Heart right ventricle (tissue), 16 donors: Measurements from ENCODE around the gene TNNC2. TPM values are rescaled to one million over a fixed set of nuclear protein-coding genes. Genes with fewer than 3 reads are reported as not detected.
"Not testable (repeated sequence)": the region's sequence is repeated elsewhere in the genome, so short reads cannot be mapped to it uniquely, and the experiment has no call there.

Experiments
- ATAC-seq, 8 donors: fragments of 200-7000 bp; cut with Tn5 transposase; one replicate each; pipeline ENCODE4 v1.9.1; 2020; ENCODE audit warnings: mild to moderate bottlenecking in 8 of 8, moderate library complexity in 8 of 8, moderate number of reproducible peaks in 1 of 8
- DNase-seq, 2 donors: peaks; one replicate each; pipeline ENCODE4 v3.0.0-alpha.2; 2020
- H3K27ac ChIP-seq, 10 donors: fragments of 200-600 bp; sonication (generic) in 2 of 10; one replicate each; pipeline versions ENCODE4 v1.5.0 to v1.8.0; 2020 to 2022; ENCODE audit warnings: mild to moderate bottlenecking in 3 of 10
- H3K27me3 ChIP-seq, 7 donors: fragments of 200-600 bp; one replicate each; pipeline ENCODE4 v1.8.0; 2021 to 2022; ENCODE audit warnings: mild to moderate bottlenecking in 2 of 7
- H3K36me3 ChIP-seq, 9 donors: fragments of 200-600 bp; sonication (generic) in 1 of 9; one replicate each; pipeline versions ENCODE4 v1.5.0 to v1.8.0; 2020 to 2022; ENCODE audit warnings: mild to moderate bottlenecking in 2 of 9
- H3K4me1 ChIP-seq, 9 donors: fragments of 200-600 bp; sonication (generic) in 1 of 9; one replicate each; pipeline versions ENCODE4 v1.5.0 to v1.8.0; 2020 to 2022; ENCODE audit warnings: mild to moderate bottlenecking in 4 of 9
- H3K4me3 ChIP-seq, 10 donors: fragments of 200-600 bp; sonication (generic) in 2 of 10; one replicate each; pipeline versions ENCODE4 v1.5.0 to v1.8.0; 2020 to 2022; ENCODE audit warnings: mild to moderate bottlenecking in 7 of 10, moderate library complexity in 2 of 10
- H3K9me3 ChIP-seq, 11 donors: fragments of 200-600 bp in 10 of 11; sonication (generic) in 2 of 11; one replicate each; pipeline versions ENCODE4 v1.5.0 to v1.8.0; 2013 to 2022; ENCODE audit warnings: mild to moderate bottlenecking in 2 of 11, control low read depth in 1 of 11, moderate library complexity in 1 of 11
- CTCF ChIP-seq, 9 donors: fragments of 200-600 bp; sonication (generic) in 2 of 9; IDR thresholded peaks; one replicate each; pipeline versions ENCODE4 v1.5.0 to v1.8.0; 2021 to 2022; ENCODE audit warnings: antibody characterized with exemption in 9 of 9, mild to moderate bottlenecking in 5 of 9, moderate library complexity in 1 of 9
- WGBS, 2 donors: extraction: QIAGEN DNeasy Blood & Tissue Kit; methylation state at CpG; one replicate each; pipeline ENCODE4 v1.1.7; 2013; ENCODE audit warnings: inconsistent platforms in 1 of 2; 5-methylcytosine and 5-hydroxymethylcytosine counted together
- intact Hi-C, 10 donors: fragments of 100-400 bp; cut with DNase I; formaldehyde crosslinking; loops; one replicate each; pipeline versions ENCODE4 v1.11.1 to v1.14.2; 2022
- polyA plus RNA-seq, 2 donors: library from polyadenylated mRNA; stranded (reverse); fragments of 200-250 nt; gene quantifications; one replicate each; pipeline ENCODE4 v1.2.3, GENCODE V29; 2013
- total RNA-seq, 10 donors: library from RNA; stranded (reverse); fragmentation: NEBNext Ultra II Directional in 3 of 10; extraction: Animal tissue kit (Norgen Biotek cat#: 25700) in 3 of 10; gene quantifications; one replicate each; pipeline versions ENCODE4 v1.2.1 to v1.2.4, GENCODE V29; 2021 to 2023
- donor health status: Arrhythmogenic right ventricular cardiomyopathy.
- donor health status: ischemic (EF 13 %, LVEDD 7.1; RV severe dilation, severe dysfunction).
- donor health status: healthy with polysubstance abuse.
- donor health status: DM: no; HTN: yes; CAD: no.
- donor health status: DM: no; HTN: no; CAD: no.
- donor health status: ischemic (EF 25% LVEDD 6.9; RV normal size, moderate dysfunction).
- donor health status: ischemic (EF 25% LVEDD 5.7; RV mildly dilated, moderate dysfunction).
- donor health status: healthy.
- donor health status: DM: yes; HTN: yes; CAD: no.
- donor health status: Ischemic cardiomyopathy.
- donor health status: ischemic (EF 35%, LVEDD 5.7; RV mildly dilated, moderate dysfunction).
- donor health status: nonischemic (EF 11% LVEDD 7.7; RV severe dilation, severe dysfunction).
- donor health status: DM: yes; HTN: yes; CAD: no.
- donor health status: PGD.
- donor health status: ischemic (EF 29% LVEDD 5.4; RV normal size, mild dysfunction).
- donor health status: nonischemic (EF 23%, LVEDD 6.1; RV moderate dilation, normal function).

The TNNC2 gene
- total and polyA plus RNA-seq, 12 donors, result 0.44 to 0.88 (median 0.59) TPM; not detected in 9

- H3K4me1 ChIP-seq, result peaks cover 7 to 59% (median 39%) of the 10 kb centered on the region in 9 donors
- no peaks in the 10 kb centered on the region for H3K9me3 ChIP-seq
- DNase-seq (peak; percentile 89 to 92), ATAC-seq (peak; percentile 88 to 92 (median 89))
- H3K4me3 ChIP-seq, result peak within 1 kb of the TSS; percentile 49 to 90 (median 75)
- H3K36me3 ChIP-seq, result peaks cover 0 to 28% (median 0%) of the 10 kb centered on the region in 9 donors
- TF ChIP-seq CTCF (IDR thresholded peaks at IDR 0.05), result no peak
- intact Hi-C loops, result loop anchor here in 3 of 10 donors (10.0 kb wide), 3 partner anchors 52 to 142 kb away; partner anchors contain the start of genes SPATA25 (in 1 of the 3), ZNF335 (in 1 of the 3) and ZSWIM1 (in 1 of the 3)
- peak within 1 kb of the TSS; percentile 78 to 99 (median 95) for H3K27ac ChIP-seq
- H3K27me3 ChIP-seq, result no peaks in the 10 kb centered on the region
- WGBS, 2 donors, result 4% methylated on average over 33 to 35 of the region's 35 CpGs
These were observed 6.1 kb upstream of the TNNC2 start, which contains the start of gene SNX21 for GRCh38 chr20:45833030-45833882. TSS of gene SNX21 (plus strand) at chr20:45833799. CDS start at chr20:45833920, 121 bp downstream.

- H3K9me3 ChIP-seq, result no peaks in the 10 kb centered on the region
- intact Hi-C loops, result loop anchor here in 3 of 10 donors (10.0 kb wide), 3 partner anchors 52 to 142 kb away; partner anchors contain the start of genes SPATA25 (in 1 of the 3), ZNF335 (in 1 of the 3) and ZSWIM1 (in 1 of the 3)
- no peaks in the 10 kb centered on the region for H3K27me3 ChIP-seq
- DNase-seq (no peak), ATAC-seq (no peak)
- H3K36me3 ChIP-seq, result peaks cover 0 to 22% (median 0%) of the 10 kb centered on the region in 9 donors
- no peak for TF ChIP-seq CTCF (IDR thresholded peaks at IDR 0.05)
- peak overlapping the region; percentile 78 to 99 (median 95) for H3K27ac ChIP-seq
- peak overlapping the region in 4 of 10 donors; percentile 73 to 90 (median 79) for H3K4me3 ChIP-seq
- 88 to 96% methylated on average over 4 of the region's 4 CpGs for WGBS, 2 donors
- H3K4me1 ChIP-seq, result peaks cover 7 to 57% (median 39%) of the 10 kb centered on the region in 9 donors
These were observed 5.5 kb upstream of the TNNC2 start for GRCh38 chr20:45832619-45833018.

- not testable (repeated sequence) for ATAC-seq, H3K9me3 ChIP-seq, H3K27me3 ChIP-seq, H3K4me3 ChIP-seq, DNase-seq, H3K36me3 ChIP-seq, H3K27ac ChIP-seq
- intact Hi-C loops, result loop anchor here in 8 of 10 donors (10.0 kb wide), 4 partner anchors 55 to 145 kb away; partner anchors contain the start of genes PCIF1 (in 1 of the 8), SPATA25 (in 1 of the 8), ZNF335 (in 1 of the 8) and ZSWIM1 (in 1 of the 8)
- 88 to 89% methylated on average over 4 of the region's 4 CpGs for WGBS, 2 donors
- peaks cover 2 to 40% (median 25%) of the 10 kb centered on the region in 9 donors for H3K4me1 ChIP-seq
These were observed 2.6 kb upstream of the TNNC2 start for GRCh38 chr20:45829673-45830106.

GRCh38 chr20:45828589-45828988, 1.5 kb upstream of the TNNC2 start:
- Histone ChIP-seq H3K36me3 (no peaks in the 10 kb centered on the region), H3K4me3 (no peak overlapping the region), H3K27me3 (peaks cover 0 to 12% (median 8%) of the 10 kb centered on the region in 7 donors), H3K27ac (peak overlapping the region in 5 of 10 donors; percentile 6 to 37 (median 25)), H3K9me3 (no peaks in the 10 kb centered on the region), H3K4me1 (peaks cover 0 to 42% (median 29%) of the 10 kb centered on the region in 9 donors)
- ATAC-seq (no peak), DNase-seq (no peak)
- WGBS, 2 donors, result 29 to 34% methylated on average over 2 of the region's 2 CpGs
- intact Hi-C loops, result loop anchor here in 5 of 10 donors (10.0 kb wide), 2 partner anchors 106 to 136 kb away; partner anchors contain the start of gene PCIF1 (in 1 of the 5)
- TF ChIP-seq CTCF (IDR thresholded peaks at IDR 0.05), result no peak
